ENCODE results near the gene PEAK3.

The PEAK3 gene

DNA sequence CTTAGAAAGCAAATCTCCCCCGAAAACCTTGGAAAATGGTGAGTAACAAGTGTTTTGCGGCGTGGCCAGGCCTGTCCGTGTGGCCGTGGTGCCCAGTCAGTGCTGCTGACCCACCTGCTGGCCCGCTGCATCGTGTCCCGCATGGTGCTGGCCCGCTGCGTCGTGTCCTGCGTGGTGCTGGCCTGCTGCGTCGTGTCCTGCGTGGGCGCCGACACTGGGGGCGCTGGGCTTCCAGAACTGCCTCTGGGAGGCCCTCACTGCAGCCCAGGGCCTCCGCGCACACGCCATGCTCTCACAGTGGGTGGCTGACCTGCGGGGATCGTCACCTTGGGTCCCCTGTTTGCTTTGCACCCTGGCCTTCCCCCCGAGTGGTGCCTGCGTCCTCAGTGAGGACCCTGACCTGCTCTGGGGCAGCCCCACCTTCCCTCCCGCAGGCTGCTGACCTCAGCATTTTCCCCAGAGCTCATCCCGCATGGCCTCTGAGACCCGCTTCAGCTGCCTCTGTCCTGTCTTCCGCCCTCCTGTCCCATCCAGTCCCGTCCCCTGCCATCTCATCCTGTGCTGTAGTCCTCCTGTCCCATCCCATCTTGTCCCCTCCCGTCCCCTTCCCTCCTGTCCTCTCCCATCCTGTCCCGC is 56.4 kb downstream of the PEAK3 start:
- no peak for DNase-seq (ENCODE audit: low read depth in 3 of 3)

DNA sequence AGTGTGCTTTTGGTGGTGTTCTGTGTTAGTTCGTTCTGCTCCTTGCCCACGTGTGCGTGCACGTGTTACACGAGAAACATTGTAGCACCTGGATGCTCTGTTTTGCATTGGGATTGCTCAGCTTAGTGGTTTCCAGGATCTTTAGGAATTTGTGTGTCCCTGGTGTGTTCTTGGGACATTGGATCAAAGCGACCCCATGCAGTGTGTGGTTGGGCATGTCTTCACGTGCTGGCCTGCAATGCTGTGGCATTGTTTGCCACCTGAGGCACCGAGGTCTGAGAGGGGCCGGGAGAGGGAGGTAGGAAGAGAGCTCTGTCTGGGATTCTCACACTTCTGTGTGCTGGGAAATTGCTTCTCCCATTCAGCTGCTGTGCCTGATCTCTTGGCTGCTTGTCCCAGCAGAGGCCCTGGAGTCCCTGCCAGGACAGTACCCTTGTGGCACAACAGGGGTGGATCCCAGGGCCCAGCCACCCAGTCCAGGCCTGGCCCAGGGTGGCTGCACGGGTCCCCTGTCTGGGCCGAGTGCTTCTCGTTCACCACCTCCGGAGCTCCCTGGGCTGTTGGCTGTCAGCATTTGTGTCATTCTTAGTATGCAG is 57.1 kb downstream of the PEAK3 start:
- DNase-seq (ENCODE audit: low read depth in 3 of 3) = no peak

Measured in stimulated activated CD4-positive, alpha-beta T cell treated with anti-CD3 and anti-CD28 coated beads, TNF-alpha, amount 100 ng/mL, for 24 hours (primary cell).